Activated CD8-positive, alpha-beta memory T cell treated with anti-CD3 and anti-CD28 coated beads, Interleukin-2, amount 50 U/mL, for 24 hours (primary cell): Measurements from ENCODE around the gene DLGAP1.

Source experiments
- DNase-seq: peaks from one replicate; pipeline ENCODE4 v3.0.0-alpha.2; 2020; ENCODE audit errors: extremely low read depth

DLGAP1 gene

DNA sequence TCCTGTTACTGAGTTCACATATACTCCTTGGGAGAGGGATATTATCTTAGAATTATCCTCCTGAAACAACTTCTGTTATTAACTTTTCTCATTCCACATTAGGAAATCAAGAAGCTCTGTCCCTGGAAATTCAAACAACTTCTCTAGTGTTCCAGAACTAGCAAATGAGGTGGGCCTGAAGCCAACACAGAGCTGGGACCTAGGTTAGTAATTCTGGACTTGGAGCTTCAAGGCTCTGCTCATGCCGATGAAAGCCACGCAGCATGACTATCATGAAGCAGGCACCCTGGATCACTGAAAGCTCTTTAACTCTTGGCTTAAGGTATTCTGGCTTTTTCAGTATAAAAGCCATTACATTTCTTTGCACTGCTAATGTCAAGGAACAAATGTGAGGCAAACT, 762.4 kb downstream of the DLGAP1 start:
- DNase-seq, result no peak

DNA sequence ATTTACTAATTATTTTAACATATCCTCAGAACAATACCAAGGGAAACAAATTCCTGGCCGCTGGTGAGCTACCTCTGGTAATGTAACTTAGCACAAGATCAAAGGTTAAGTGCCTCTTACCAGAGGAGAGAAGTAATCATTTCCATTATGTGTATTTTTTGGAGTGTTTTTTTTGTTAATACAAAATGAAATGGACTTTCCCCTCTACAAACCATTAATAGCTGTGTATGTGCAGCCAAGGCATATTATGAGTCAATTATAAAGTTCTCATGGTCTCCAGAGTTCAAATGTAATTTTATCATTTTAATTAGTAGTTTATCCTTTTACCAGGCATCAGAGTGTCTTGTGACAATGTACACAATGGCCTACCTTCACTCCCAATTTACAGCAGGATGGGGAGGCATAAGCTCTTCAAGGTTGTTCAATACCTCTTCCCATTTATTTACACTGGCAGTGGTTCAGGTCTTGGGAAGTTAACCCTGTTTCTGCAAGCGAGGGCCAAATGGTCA, 762.9 kb downstream of the DLGAP1 start:
- no peak for DNase-seq

DNA sequence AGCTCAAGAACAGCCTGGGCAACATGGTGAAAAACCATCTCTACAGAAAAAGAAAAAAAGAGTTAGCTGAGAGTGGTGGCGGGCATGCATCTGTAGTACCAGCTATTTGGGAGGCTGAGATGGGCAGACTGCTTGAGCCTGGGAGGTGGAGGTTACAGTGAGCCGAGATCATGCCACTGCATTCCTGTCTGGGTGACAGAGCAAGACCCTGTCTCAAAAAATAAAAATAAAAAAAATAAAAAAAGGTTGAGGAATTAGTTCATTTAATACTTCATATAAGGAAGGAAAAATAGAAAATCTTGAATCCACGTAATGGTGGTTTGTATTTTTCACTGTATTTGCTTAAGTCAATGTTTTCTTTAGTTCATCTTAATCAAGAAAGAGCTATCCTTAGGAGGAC, 763.4 kb downstream of the DLGAP1 start:
- DNase-seq, result no peak

DNA sequence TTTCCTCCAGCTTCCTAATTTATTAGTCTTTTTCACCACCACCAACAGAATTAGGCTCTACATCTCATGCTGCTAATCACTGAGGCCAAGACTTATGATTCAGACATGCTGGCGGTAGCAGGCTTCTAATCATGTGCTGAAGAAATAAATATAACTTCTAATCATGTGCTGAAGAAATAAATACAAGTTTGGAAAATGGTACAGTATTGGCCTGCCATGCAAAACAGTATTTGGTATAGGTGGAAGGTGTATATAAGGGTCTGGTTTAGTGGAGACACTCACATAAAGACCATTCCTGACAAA, 764.4 kb downstream of the DLGAP1 start:
- DNase-seq, result no peak

DNA sequence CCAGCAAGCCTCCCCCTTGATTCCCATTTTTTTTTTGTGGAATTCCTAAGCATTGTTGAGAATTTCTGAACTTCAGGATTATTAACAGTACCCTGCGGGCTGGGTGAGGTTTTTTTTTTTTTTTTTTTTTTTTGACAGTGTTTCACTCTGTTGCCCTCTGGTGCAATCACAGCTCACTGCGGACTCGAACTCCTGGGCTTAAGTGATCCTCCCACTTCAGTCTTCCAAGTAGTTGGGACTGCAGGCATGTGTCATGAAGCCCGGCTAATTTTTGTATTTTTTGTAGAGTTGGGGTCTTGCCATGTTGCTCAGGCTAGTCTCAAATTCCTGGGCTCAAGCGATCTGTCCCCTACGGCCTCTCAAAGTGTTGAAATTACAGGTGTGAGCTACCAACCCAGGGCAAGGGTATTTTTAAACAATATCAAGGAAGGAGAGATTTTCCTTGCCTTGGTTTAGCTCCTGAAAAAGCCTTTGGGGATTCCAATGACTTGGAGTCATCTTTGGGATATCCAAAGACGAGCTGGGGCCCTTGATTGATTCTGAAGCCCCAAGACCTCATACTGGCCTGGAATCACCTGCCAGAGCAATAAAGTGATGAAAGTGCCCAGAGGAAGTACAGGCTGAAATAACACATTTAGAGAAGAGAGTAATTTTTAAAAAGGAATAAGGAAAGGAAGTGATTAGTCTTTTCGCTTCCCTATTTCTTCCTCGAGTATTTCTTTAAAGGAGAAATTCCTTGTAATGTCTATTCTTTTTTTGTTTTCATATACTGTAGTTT, 764.9 kb downstream of the DLGAP1 start:
- DNase-seq, result no peak

DNA sequence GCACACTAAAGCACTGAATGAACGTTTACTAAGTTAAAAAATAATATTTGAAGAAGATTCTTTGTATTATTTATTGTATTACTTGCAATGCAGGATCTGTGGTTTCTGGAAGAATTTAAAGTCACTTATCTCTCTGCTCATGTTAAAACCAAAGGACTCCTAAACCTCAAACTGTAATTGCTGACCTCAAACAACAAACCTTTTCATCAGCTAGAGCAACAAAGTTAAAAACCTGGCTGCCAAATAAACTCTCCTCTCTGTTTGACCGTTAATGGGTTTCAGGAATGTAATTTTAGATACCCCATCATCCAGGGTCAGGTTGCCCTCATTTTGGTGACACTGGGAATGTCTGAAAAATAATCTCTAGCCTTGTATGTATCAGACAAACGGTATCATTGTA, 766.0 kb downstream of the DLGAP1 start:
- DNase-seq, result no peak

DNA sequence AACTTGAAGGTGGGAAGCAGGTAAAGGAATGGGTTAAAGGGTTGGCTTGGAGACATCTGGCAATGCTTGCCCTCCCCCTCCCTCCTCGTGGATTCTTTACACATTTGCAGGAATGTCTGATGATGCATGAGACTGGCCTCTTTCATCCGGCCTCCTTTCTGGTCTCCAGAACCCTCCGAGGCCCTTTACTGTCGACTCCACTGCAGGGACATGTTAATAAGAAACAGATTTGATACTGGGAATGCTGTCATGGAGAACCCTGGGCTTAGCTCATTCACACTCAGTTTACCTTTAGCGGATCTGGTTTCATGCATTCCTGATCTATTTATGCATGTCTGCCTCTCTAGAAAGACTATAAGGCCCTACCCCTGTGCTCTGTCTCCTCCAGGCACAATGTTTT, 766.4 kb downstream of the DLGAP1 start:
- DNase-seq, result no peak

DNA sequence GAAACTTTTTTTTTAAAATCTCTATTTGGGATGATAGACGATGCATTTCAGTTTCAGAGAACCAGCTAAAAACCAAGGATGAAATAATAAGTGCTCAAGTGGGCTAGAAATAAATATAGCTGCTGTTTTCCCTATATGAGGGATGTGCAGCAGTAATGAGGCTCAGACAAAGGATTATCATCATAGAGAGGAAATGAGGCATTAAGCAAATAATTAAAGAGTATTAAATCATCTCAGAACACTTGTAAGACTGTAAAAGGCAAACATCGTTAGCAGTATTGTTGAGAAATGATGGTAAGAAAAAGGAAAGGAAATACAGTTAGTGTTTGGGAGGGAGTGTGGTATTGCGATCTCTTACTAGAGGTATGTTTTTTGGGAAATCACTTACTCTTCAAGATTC, 771.6 kb downstream of the DLGAP1 start:
- no peak for DNase-seq

DNA sequence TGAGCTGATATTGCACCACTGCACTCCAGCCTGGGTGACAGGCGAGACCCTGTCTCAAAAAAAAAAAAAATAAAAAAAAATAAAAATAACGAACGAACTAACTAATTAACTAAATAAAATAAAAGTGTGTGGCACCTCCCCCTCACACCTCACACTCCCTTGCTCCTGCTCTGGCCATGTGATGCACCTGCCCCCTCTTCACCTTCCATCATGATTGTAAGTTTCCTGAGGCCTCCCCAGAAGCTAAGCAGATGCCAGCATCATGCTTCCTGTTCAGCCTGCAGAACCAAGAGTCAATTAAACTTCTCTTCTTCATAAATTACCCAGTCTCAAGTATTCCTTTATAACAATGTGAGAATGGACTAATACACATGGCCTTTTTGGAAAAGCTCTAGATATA, 773.0 kb downstream of the DLGAP1 start:
- DNase-seq, result no peak

DNA sequence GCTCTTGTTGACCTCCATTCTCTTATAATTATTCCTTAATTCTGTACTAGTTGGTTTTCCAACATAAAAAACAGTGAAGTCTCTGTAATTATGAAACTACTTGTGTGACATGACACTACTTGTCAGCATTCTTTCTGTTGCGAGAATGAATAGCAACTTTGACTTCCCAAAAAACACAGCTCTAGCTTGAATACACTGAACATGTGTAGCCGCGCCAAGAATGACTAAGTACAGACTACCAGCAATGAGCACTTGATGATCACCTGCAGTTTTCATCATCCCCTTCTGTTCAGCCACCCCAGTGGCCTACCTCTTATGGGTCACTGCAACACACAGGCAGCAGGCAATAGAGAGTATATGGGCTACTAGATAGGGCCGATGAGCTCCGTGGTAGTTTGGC, 775.9 kb downstream of the DLGAP1 start:
- no peak for DNase-seq

DNA sequence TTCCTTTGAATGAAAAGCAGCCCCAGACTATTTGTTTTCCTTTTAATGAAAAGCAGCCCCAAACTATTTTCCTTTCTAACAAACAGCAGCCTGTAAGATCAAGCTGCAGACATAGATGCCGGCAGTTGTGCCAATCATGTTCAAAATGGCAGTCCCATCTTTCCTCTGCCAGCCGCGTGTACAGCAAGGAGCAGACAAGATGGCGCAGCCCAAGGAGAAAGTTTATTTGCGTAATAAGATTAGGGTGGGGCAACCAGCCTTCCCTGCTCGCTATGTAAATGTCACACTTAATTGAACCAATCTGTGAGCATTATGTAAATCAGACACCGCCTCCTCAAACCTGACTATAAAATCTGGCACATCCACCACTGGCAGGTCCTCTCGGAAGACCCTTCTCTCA, 779.1 kb downstream of the DLGAP1 start:
- DNase-seq, result no peak

DNA sequence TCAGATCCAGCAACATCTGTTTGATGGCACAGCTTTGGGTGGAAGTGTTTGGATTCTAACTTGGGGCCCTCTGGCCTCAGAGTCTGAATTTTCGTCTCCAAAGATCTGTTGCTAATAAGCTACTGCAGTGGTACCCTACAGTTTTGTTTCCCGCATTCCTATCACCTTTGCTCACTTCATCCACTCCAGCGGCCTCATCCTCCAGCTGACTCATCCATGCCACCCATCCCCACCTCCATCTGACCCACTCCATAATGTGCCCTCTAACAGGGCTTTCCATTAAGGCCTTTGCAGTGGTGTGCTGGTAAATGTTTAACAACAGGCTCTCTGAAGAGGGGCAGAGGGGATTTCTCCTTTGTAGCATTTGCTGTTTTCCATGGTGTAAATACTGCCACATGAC, 779.7 kb downstream of the DLGAP1 start:
- DNase-seq, result no peak

DNA sequence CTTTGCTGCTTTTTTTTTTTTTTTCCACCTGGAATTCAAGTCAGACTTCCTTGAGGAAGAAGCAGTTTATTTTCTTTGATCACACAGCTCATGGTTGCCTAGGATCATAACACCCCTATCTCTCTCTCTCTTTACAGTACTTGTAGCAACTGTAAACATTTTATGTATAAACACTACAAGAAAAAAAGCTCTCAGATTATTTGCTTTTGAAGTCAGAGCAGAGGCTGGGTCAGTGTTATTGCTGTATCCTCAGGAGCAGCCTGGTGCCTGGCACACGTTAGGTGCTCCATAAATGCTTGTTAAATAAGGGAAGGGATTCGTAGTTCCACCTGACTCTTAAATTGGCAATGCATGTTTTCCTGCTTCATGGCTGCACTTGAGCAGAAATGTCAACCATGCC, 783.9 kb downstream of the DLGAP1 start:
- DNase-seq, result no peak

DNA sequence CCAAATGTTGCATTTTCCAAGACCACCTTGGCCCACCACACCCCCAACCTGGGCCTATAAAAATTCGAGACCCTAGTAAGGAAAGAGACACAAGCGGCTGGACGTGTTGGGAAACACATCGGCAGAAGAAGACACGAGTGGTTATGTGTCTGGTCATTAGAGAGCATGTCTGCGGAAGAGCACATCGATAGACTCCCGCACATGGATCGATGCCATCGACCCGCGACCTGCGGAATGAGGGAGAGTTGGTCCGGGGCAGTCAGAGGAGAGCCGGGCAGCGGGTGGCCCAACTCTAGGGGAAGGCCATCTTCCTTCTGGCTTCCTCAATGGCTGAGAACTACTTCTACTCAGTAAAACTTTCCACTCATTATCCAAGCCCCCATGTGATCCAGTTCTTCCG, 785.7 kb downstream of the DLGAP1 start:
- no peak for DNase-seq

DNA sequence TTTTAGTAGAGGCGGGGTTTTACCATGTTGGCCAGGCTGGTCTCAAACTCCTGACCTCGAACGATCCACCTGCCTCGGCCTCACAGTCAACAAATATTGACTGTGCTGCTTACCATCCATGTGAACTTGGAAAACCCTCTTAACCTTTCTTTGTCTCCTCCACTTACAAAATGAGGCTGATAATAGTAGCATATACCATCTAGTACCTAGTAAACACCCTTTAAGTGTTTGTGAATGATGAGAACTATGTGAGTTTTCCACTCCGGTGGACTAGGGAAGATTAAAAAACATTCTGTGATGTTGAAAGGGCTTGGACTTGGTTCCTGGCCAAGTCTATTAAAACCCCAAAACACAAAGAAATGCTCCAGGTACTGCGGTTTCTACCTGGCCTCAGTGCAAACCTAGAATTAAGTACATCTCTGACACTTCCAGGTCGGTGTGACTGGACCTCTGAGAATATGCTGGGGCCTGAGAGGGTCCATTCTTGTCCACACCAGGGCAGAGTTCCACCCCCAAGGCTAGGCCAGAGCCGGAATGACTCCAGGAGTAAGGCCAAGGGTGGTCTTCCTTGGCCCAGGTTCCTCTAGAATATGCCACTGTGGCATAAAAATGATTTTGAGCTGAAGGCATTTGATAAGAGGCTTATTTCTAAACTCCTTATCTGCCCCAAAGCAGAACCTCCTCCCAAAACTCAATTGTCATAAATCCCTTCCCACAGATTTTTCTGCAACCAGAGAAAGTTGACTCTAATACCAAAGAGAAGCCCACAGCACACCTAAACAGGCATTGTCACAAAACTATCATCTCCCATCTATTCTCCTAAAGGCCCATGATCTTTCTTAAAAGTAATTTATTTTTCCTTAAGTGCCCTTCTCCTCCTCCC, 787.6 kb downstream of the DLGAP1 start:
- no peak for DNase-seq

DNA sequence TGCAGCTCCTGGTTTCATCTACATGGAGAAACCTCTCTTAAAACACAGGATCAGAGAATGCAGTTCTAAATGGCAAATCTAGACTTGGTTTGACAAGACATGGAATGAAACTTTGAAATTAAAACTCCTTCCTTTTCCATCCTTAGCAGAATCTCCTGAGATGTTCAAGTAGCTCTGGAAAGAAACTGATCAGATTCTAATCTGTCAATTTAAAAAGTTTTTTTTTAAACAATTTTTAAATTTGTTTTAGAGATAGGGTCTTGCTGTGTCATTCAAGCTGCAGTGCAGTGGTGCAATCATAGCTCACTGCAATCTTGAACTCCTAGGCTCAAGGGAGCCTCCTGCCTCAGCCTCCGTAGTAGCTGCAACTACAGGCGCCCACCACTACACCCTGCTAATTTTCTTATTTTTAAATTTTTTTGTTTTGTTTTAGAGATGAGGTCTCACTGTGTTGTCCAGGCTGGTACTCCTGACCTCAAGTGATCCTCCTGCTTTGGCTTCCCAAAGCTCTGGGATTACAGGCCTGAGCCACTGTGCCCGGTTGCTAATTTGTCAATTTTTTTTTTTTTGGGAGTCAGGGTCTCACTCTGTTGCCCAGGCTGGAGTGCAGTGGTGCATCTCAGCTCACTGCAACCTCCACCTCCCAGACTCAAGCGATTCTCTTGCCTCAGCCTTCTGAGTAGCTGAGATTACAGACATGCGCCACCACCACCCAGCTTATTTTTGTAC, 788.4 kb downstream of the DLGAP1 start:
- DNase-seq, result no peak

DNA sequence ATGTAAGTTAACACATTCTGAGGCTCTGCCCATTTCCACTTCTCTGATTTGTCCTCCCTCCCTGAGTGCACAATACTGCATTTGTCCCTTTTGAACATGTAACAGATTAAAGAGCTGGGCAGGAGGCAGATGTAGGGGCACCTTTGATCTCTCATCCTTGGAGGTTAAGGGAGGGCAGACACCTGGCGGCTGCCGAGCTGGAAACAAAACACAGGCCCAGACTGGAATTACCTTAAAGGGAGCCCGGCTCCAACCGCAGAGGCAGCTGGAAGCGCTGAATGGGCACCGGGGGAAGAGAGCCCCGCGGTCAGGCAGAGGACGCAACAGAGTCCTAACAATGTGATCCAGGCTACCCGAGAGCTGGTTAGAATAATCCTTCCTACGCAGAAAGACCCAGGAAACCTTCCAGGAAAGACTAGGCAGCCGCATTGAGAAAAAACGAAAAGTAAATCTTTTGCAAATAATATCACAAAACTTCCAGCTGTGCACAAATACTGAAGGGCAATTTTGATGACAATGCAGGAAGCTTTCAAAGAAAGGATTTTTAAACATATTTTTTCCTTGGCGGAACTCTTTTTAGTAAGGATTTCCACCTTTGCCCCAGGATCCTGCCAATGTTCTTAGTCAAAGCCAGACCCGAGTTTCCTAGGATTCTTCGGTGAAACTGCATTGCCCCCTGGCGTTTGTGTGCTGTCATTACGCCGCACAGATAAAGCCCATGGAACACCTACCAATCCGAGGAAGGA, 789.2 kb downstream of the DLGAP1 start:
- peak; percentile 47 for DNase-seq

DNA sequence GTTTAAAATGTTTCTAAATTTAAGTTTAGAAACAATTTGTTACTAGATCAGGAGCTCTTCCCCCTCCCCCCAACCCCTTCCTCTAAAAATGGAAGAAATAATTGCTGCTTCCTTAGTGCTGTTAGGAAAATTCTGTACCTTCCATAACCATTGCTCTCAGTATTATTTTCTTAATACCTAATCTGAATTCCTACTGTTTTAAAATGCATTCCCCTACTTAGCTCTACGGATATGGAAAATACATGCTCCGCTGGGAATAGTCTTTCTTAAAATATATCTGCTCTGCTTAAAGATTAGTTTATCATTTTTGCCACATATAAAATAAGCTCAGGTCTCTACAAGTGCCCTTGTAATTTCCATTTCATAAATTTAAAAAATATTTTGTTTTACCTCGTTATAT, 789.9 kb downstream of the DLGAP1 start:
- no peak for DNase-seq

DNA sequence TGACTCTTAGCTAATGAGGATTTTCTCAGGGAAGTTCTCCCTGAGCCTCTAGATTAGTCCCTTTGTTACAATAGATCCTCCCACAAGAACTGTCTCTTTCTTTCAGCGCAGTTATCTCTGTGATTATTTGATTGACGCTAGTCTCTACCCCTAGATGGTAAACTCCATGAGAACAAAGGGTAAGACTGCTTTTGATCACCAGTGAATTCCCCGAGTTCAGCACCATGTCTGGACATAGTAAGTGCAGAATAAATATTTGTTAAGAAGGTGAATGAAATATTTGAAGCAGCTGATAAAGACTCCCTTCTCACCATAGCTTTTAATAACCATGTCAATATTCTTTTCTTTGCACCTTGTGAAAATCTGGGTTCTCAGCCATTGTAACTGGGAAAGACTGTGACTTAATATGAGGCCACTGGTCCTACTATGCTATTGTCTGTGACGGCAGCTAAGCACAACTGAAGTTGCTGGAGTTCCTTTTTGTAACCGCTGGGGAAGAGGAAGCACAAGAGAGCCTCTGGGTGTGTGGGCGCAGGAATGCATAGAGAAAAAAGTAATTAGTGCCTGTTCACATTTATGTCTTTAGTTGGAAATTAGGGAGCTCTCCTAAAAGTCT, 790.4 kb downstream of the DLGAP1 start:
- no peak for DNase-seq

DNA sequence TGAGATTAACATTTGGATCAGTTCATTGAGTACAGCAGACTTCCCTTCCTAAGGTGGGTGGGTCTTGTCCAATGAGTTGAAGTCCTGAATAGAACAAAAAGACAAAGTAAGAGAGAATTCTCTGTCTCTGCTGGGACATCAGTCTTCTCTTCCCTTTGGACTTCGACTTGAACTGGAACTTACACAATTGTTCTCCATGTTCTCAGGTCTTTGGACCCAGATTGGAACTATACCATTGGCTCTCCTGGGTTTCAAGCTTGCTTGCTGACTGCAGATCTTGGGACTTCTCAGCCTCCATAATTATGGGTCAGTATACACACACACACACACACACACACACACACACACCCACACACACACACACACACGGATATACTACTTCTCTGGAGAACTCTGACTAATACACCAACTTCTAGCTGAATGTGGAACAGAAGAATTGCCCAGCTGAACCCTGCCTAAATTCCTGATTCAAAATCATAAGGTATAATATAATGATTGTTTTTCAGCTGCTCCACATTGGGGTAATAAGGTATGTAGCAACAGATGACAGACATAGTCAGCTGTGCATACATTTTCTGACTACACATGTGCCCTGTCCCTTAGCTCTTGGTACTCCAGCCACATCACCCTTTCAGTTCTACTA, 791.1 kb downstream of the DLGAP1 start:
- no peak for DNase-seq

DNA sequence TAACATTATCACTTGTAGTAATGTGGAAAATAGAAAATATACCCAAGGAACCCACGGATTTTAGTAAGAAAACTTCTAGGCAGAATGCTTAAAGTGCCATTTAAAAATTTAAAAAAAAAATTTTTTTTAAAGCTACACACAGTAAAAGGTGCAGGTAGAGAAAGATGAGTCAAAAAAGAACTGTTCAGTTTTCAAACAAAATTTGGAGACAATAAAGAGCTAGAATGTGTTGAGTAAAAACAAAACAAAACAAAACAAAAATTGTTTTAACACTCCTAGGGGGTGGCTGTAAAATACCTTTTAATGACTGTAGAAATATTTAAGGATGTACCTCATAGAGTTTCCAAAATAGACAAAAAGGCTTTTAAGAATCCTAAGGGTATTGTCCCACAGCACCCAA, 793.1 kb downstream of the DLGAP1 start:
- no peak for DNase-seq
